NCI-H82 treated with DMSO at 0.1 percent for 48 hours (cell line): ENCODE data around the gene NHEJ1.

Experiments
- DNase-seq: peaks from one replicate; lab custom pipeline; 2025; ENCODE audit not compliant: unreplicated experiment; lab: John Stamatoyannopoulos, UW

NHEJ1 gene

DNA sequence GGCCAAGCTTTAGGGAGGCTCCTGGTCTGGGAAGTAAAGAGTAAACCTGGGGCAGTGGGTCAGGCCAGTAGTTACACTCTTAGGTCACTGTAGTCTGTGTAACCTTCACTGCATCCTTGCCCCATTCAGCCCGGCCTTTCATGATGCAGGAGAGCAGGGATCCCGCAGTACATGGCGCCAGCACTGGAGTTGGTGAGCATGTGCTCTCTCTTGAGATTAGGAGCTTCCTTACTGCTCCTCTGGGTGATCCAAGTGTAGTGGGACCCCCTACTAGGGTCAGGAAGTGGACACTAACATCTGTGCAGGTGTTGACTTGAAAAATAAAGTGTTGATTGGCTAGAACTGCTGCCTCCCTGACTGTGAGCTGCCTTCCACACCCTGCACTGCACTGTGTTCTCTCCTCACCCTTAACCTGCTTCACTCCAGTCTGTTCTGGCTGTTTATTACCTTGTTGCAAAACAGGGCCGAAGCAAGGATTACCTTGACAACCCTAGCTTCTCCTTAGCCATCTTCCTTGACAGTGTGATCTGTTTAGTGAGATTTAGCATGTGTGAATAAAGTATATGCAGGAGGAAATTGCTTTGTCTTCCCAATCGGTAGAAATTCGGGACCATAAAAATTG lies 22.6 kb upstream of the NHEJ1 start:
- no peak for DNase-seq

DNA sequence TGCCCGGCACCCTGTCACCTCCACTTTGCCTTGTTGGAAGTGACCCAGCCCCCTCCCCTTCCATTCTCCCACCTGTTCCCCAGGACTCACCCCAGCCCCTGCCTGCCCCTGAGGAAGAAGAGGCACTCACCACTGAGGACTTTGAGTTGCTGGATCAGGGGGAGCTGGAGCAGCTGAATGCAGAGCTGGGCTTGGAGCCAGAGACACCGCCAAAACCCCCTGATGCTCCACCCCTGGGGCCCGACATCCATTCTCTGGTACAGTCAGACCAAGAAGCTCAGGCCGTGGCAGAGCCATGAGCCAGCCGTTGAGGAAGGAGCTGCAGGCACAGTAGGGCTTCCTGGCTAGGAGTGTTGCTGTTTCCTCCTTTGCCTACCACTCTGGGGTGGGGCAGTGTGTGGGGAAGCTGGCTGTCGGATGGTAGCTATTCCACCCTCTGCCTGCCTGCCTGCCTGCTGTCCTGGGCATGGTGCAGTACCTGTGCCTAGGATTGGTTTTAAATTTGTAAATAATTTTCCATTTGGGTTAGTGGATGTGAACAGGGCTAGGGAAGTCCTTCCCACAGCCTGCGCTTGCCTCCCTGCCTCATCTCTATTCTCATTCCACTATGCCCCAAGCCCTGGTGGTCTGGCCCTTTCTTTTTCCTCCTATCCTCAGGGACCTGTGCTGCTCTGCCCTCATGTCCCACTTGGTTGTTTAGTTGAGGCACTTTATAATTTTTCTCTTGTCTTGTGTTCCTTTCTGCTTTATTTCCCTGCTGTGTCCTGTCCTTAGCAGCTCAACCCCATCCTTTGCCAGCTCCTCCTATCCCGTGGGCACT lies 21.9 kb upstream of the NHEJ1 start:
- no peak for DNase-seq

DNA sequence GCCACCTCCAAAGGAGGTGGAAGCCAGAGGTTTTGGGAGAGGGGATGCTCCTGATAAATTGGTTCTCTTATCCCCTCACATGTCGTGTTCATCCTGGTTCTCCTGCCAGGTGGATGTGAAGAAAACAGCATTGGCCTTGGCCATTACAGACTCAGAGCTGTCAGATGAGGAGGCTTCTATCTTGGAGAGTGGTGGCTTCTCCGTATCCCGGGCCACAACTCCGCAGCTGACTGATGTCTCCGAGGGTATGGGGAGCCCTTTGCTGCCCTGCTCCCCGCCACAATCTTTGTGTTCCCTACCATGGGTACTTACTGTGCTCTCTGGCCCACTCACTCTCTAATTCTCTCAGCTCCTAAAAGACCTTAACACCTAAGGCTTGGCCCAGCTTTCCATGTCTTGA lies 20.9 kb upstream of the NHEJ1 start:
- DNase-seq = no peak

DNA sequence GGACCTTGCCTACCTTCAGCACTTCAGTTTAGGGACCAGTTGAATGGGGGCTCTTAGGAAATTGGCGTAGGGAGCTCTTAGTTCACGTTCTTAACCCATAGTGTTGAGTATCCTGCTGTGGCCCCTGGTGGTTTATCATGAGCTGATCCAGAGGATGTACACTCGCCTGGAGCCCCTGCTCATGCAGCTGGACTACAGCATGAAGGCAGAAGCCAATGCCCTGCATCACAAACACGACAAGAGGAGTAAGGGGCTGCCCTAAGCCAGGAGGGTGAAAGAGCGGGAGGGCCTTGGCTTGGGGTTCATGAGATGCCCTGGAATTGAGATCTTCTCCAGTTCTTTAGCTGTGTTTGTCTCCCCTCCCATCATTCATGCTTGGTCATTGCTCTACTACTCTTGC lies 20.3 kb upstream of the NHEJ1 start:
- no peak for DNase-seq

DNA sequence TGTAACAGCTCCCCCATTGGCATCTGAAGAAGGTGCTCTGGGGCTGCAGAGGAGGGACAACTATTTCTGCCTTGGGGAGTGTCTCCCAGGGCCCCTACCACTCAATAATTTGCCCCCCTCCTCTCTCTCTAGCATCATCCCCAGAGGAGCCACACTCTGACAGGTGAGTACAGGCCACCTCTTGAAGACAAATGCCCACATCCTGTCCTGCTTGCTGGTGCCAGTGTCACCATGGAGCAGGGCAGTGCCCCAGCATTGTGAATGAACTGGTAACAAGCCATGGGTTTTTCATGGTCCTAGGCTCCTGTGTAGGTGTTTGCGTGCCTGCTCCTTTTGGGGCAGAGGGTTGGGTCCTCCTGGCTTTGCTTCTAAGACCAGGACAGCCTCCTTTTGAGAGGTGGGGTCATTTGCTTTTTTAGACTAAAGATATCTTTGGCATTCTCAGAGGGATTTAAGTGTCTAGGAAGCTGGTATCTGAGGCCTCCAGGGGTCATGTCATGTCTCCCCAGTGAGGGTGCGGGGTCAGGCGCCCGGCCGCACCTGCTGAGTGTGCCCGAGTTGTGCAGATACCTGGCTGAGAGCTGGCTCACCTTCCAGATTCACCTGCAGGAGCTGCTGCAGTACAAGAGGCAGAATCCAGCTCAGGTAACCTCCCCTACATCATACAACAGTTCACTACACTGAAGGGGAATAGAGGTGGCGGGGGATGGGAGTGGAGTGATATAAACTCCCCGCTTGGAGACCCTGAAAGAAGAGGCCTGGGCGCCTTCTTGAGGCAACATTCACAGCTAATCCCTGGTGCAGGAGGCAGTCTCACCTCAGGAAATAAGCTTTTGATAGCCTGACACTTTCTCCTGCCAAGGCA lies 19.2 kb upstream of the NHEJ1 start:
- DNase-seq = no peak

DNA sequence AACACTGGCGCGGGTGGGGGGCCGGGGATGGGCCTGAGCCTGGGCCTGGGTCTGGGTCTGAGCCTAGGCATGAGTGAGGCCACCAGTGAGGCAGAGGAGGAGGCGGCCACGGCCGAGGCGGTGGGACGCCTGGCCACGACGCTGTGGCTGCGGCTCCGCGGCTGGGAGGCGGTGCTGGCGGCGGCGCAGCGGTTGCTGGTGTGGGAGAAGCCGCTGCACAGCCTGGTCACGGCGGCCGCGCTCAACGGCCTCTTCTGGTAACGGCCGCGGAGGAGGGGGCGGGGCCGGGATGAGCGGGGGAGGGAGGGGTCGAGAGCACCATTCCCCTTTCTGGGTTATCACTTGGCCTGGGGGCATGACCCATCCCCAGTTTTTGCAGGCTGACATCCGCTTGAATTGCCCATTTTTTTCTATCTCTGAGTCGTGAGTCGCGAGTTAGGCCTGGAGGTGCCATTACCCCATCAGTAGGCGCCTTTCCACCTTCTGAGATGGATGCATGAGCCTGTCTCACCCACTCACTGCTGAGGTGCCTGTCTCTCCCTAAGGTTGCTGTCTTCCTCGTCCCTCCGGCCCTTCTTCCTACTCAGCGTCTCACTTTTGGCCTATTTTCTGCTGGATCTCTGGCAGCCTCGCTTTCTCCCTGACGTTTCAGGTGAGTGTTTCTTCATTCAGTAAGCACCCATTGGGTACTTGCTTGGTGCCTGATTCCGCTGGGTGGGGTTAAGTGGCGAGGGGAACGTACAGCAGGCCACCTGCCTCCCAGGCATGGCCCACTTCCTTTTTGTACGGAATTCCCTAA lies 18.0 kb upstream of the NHEJ1 start:
- no peak for DNase-seq

DNA sequence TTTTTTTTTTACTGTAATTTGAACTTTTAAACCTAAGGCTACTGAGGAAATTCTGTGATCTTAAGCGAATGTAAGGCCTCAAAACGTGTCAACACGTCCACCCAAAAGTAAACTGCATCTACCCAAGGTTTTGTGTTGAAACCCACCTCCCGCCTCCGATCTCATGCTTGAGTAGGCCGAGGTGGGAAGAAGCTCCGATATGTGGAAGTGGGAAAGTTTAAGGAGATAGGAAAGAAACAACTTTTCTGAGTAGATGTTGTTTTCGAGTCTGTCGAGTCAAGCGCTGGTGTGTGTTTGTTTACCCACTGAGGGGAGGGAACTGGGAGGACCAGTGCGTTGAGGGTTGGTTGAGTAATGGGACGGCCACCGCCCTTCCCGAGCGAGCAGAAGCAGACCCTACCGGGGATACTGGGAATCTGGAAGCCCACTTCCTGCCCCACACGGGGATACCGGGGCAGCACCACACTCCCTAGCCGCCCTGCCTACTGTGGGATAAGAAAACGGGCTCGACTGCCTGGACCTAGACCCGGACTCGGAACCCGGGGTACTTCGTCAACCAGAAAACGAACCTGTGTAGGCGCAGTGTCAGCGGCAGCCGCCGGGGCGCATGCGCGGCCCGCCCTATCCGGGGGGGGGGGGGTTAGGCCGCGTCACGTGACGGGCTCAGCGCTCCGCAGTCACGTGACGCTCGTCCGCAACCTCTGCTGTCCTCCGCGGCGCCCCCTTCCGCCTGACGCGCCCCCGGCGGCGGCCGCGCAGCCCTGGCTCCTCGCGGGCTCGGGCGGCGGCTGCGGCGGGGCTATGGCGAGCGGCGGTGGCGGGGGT lies 17.1 kb upstream of the NHEJ1 start, which contains the start of gene RETREG2:
Gene RETREG2, plus strand, starts transcription at position 724 of the 825 bp plus-strand sequence. Its CDS starts 78 bp downstream, at position 802.
- DNase-seq = peak; percentile 77

DNA sequence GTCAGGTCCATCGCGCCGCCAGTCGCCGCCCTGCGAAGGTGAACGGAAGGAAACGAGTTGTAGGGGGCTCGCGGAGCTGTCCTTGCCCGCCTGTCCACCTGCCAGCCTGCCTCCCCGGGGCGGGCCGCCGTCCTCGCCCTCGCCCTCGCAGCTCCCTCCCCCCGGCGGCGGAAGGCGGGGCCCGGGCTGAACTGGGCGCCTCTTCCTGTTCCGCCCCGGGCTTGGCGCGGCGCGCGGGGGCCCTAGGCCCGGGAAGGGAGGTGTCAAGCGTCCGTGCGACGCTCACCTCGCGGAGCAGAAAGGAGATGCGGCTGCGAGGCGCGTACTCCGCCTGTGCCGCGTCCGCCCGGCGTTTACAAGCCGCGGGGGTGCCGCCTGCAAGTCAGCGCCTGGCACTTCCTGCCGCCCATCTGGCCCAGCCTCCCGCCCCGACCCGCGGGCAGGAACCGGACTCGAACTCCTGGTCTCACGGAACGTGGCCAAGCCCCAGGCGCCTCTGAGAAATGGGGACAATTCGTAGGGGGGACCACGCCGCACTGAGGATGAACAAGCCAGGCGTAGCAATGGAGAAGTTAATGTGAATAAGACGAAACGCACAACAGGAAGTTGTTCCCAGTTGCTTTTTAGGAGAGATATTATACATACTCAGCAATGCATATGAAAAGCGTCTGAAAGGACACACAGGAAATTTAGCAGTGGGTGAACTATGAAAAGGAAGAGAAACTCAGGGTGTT lies 16.4 kb upstream of the NHEJ1 start, which contains the start of gene CNPPD1:
Gene CNPPD1, minus strand, starts transcription at position 108 of the 734 bp plus-strand sequence. Its CDS starts 97 bp downstream, at position 11.
- DNase-seq = peak; percentile 57

DNA sequence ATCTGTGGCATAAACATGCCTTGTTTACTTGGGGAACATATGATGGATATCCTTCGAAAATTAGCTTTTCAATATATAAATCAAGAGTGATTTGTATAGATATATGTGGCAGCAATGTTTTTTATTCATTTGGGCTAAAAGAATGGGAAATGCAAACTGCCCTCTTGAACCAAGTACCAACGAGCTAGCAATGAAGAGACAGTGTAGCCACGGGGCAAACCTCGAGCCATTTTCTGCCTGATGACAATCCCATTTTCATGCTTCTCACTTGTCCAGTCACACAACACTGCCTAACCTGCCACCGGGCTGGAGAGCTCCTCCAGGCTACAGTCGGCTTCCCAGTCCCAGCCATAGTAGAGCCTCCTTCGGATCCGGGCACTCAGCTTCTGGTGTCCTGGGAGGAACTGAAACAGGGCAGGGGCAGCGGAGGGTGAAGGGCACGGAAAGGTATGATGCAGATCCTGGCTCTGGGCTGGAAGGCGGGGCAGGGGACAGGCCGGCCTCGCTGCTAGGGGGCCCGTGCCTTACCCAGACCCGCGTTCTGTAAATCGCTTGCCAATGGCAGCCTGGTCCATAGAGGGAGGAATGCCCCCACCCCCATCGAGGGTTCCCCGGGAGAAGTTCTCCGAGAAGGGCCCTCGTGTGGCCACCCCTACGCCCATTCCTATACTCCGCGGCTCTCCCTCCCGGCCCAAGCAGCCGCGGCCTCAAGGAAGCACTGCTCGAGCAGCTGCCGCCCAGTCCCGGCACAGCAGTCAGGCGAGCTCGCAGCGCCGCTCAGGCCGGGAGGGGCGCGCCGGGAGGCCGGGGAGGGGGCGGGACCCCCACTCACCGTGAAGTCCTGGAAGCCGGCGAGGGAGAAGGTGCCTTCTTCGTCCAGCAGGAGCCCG lies 15.6 kb upstream of the NHEJ1 start:
- no peak for DNase-seq

DNA sequence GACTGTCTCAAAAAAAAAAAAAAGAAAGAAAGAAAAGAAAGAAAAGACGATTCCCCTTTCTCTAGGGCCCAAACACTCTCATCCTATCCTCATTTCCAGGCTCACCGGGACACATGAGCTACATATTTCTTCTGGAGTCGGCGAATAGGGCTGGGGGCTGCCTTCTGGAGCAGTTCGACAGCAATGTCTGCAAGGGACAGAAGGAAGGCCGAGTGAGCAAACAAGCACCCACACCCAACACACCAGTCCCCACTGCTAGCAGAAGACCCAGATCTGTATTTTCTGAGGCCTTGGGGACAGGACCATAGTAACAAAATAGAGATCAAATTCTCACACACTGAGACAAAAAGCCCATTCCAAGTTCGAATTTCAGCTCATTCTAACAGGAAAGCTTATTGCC lies 14.9 kb upstream of the NHEJ1 start:
- DNase-seq = no peak

DNA sequence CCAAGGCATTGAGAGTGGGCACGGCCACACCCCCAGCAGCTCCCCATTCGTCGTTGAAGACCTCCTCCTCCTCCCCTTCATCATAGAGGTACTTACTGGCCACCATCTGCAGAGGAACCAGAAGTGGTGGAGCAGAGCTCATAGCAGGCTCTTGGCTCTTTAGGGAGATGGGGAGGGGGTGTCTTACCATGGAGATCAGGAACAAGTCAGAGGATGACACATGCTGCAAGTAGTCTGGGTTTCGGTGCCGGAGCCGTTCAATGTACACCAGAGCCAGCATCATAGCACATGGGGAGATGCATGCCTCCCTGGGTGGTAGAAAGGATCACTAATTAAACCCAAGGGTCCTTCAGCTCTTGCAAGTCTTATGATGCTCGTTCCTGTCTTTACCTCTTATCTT lies 14.2 kb upstream of the NHEJ1 start:
- DNase-seq = no peak

DNA sequence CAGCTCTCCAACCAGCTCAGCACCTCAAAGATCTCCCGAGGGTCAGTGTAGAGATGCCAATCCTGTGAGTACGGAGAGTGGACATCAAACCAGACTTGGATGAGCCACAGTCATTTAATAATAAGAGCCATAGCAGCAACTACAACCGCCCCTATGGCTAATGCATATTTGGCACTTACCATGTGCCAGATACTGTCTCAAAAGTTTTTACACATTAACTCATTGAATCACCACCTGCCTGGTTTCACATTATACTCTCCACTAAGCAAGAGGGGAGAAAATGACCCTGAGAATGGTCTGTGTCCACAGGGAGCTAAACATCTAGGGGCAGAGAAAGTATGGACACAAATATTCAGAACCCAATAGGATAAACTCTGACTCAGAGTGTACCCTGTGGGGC lies 13.5 kb upstream of the NHEJ1 start:
- no peak for DNase-seq

DNA sequence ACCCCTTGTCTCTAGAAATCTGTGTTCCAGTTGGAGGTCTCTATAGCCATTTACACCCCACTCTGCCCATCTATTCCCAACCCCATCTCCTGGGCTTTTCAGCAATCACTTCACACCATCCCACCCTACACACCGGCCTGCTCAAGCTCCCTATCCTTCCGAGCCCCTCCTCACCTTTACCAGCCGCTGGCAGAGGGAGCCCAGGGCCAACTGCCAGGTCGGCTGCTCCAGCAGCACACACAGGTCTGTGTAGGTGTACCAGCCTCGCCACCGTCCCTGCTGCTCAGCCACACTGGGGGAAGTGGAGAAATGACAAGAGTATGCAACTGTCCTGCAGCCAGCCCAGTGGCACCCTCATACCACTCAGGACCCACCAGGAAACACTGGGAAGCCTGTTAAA lies 12.6 kb upstream of the NHEJ1 start:
- DNase-seq = no peak

DNA sequence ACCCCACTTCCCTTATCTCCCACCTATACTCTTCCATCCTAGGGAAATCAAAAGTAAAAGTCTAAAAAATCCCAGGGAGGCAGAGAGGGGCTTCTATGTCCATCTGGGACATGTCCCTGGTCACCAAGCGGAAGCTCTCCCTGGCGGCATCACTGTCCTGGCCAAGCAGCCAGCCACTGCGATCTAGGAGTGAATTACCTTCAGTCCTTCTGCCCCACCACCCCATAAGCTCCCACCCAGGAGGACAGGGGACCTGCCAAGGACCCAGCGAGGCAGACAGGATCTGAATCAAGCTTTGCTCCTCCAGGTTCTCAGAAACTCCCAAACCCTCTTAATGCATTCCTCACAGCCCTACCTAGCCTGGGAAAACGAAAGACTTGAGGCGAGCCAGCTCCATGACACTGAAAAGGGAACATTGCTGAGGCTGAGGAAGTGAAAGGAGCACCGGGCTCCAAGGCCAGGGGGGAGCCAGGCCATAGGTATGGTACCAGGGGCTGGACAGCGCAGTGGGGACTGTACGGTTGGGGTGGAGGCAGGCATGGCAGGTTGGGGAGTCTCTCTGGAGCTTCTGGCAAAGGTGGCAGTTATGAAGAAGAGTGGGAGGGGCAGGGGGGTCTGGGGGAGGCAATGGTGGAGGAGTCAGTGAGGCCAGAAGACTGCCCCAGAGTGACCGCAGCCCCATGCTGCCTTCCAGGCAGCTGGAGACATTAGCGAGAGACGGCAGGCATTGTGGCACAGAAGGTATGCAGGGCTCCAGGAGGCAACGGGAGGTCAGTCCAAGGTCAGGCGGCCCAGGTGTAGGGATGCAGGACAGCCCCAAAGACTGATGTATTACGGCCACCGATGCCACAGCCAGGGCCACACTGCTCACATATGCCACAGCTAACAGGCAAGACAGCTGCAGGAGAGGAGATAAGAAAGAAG lies 11.9 kb upstream of the NHEJ1 start:
- DNase-seq = no peak

DNA sequence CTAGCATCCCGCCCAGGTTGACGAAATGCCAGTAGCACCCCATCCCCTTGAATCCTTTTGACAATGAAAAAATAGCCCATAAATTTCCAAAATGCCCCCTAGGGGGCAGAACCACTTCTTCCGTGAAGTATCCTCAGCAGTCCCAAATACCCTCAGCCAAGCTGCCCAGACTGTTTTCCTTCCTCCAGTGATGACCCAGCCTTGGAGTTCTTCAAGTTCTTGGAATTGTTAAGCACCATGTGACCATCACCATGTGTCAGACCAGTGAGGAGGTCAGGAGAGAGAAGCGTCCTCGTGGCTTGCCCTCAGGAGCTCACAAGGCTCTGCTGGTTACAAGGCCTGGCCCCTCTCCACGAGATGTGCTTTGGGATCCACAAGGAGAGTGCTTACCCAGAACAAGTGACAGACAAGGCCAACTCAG lies 10.6 kb upstream of the NHEJ1 start:
- DNase-seq = peak; percentile 20

DNA sequence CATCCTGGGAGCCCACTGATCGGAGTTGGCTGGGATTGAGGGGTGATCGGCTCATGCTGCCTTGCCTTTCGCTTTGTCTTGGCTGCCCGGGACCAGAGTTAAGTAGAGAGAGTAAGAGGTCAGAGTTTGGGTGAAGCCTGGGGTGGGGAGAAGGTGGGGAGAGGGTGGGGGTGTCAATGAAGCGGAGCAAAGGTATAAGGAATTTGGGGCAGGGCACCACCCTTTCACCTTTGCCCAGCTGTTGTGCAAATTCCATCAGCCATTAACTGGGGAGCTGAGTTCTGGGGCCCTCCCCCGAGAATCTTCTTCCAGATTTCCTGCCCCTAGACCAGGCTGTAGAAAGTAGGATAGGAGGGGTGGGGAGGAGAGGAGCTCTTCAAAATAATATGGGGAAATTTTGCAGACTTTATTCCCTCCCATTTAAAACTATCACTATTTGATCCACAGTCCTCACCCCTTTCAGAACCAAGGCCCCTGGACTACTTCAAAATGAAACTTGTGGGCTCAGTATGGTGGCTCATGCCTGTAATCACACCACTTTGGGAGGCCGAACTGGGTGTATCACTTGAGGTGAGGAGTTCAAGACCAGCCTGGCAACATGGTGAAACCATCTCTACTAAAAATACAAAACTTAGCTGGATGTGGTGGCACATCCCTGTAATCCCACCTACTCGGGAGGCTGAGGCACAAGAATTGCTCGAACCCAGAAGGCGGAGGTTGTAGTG lies 9.5 kb upstream of the NHEJ1 start, which contains the start of gene SLC23A3:
Gene SLC23A3, minus strand, starts transcription at position 100 of the 725 bp plus-strand sequence. Its CDS starts 45 bp downstream, at position 55.
- no peak for DNase-seq
